Vagina (tissue), 2 donors: ENCODE data around the gene KLK7.

Experiments used
- CTCF ChIP-seq, 3 experiments: fragments of 450-650 bp in 2 of 3; fragments of 200-600 bp in 1 of 3; sonication (generic) in 1 of 3; IDR thresholded peaks; one replicate each; pipeline ENCODE4 v1.5.1; 2017 to 2019; ENCODE audit warnings: antibody characterized with exemption in 3 of 3, mild to moderate bottlenecking in 2 of 3, moderate library complexity in 2 of 3
- POLR2A ChIP-seq, 2 donors: fragments of 450-650 bp; IDR thresholded peaks; one replicate each; pipeline ENCODE4 v1.6.1; 2017; ENCODE audit warnings: antibody characterized with exemption in 2 of 2, mild to moderate bottlenecking in 2 of 2, moderate library complexity in 2 of 2

DNA sequence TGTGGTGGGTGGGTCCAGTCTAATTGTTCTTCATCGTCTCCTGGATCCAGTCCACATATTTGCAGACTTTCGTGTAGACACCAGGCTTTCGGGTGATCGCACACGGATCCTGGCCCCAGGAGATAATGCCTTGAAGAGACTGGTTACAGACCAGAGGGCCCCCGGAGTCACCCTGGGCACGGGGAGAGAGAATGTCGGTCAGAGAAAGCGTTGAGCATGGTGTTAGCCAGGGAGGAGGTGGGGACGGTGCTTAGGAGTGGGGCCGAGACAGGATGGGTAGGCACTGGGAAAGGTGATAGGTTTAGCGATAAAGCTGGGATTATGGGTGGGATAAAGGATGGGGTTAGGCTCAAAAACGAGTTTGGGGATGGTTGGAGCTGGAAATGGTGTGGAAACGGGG, 38.8 kb upstream of the KLK7 start:
- TF ChIP-seq CTCF (IDR thresholded peaks at IDR 0.05): no peak
- no peak for TF ChIP-seq POLR2A (IDR thresholded peaks at IDR 0.05)
